Renal cortex interstitium (tissue), 11 donors: ENCODE data around the gene SELPLG. TPM values are rescaled to one million over a fixed set of nuclear protein-coding genes. Genes with fewer than 3 reads are reported as not detected.
"Not testable (repeated sequence)": the region's sequence is repeated elsewhere in the genome, so short reads cannot be mapped to it uniquely, and the experiment has no call there.

ENCODE experiments used
- DNase-seq, 11 donors: peaks; one replicate each; pipeline ENCODE4 v3.0.0-alpha.2; 2013; ENCODE audit warnings: low read depth in 9 of 11, low spot score in 4 of 11; ENCODE audit errors: extremely low read depth in 1 of 11
- polyA plus RNA-seq, 3 donors: library from polyadenylated mRNA; unstranded; fragments of 120-200 nt; gene quantifications; one replicate each; pipeline ENCODE4 v1.2.1, GENCODE V29; 2013; ENCODE audit not compliant: insufficient read length in 3 of 3

SELPLG gene
- polyA plus RNA-seq, 3 donors: 1.7 to 2.5 (median 2.3) TPM

DNA sequence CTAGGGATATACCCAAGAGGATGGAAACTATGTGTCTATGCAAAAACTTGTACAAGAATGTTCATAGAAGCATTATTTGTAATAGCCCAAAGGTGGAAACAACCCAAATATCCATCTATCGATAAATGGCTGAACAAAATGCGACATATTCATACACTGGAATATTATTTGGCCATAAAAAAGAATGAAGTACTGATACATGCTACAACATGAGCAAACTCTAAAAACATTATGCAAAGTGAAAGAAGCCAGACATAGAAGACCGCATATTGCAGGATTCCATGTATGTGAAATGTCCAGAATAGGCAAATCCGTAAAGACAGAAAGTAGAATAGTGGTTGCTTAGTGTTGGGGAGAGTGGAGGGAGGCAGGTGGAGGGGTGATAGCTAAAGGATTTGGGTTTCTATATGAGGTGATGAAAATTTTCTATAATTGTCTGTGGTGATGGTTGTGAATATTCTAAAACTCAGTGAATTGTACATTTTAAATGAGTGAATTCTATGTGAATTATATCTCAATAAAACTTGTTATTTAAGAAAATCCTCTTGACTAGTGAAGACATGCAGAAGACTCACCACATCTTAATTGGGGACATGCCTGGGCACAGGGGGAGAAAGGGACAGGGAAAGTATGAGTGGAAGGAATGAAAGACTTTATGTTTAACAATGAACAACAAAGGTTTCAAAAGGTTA lies 29.8 kb upstream of the SELPLG start:
- no peak for DNase-seq

DNA sequence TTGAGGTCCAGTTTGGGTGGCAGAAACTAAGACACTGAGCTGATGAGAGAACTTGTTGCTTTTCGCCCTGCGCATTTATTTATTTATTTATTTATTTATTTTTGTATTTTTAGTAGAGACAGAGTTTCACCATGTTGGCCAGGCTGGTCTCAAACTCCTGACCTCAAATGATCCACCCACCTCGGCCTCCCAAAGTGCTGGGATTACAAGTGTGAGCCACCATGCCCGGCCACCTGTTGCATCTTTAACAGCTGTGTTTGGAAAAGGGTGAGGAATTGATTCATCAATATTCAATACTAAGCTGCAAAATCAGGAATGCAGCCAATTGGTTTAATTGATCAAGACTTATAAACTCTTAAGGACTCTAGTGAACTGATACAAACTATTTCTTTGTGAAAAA lies 24.4 kb upstream of the SELPLG start:
- DNase-seq: not testable (repeated sequence)

DNA sequence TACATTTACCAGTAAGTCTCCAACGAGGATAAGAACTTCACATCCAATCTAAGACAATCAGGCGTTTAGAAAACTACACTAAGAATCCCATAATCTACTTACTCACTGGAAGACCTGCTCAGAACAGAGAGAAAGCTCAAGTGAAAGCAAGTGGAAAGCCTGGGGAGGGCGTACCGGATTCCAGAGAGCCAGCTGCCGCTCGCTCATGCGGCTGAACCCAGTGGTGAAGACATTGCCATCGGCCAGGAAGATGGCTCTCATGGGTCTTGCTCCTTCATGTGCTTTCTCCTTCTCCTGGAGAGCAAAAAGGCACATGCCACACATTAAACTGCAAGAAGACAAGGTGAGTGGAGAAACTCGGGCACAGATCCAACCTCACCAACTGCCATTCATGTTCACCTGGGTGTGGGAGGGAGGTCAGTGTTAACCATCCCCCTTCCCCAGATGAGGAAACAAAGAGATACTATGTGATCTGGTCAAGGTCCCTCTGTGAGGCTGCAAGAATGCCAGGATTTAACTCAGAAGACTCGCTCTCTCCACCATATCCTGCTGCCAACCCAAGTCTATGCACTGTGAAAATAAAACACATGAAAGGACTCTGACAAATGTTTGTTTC lies 23.5 kb upstream of the SELPLG start:
- no peak for DNase-seq

DNA sequence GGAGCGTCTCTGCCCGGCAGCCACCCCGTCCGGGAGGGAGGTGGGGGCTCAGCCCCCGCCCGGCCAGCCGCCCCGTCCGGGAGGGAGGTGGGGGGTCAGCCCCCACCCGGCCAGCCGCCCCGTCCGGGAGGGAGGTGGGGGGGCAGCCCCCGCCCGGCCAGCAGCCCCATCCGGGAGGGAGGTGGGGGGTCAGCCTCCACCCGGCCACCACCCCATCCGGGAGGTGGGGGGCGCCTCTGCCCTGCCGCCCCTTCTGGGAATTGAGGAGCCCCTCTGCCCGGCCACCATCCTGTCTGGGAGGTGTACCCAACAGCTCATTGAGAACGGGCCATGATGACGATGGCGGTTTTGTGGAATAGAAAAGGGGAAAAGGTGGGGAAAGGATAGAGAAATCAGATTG lies 22.6 kb upstream of the SELPLG start:
- not testable (repeated sequence) for DNase-seq

DNA sequence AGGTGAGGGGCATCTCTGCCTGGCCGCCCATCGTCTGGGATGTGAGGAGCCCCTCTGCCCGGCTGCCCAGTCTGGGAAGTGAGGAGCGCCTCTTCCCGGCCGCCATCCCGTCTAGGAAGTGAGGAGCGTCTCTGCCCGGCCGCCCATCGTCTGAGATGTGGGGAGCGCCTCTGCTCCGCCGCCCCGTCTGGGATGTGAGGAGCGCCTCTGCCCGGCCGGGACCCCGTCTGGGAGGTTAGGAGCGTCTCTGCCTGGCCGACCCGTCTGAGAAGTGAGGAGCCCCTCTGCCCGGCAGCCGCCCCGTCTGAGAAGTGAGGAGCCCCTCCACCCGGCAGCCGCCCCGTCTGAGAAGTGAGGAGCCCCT lies 22.1 kb upstream of the SELPLG start:
- DNase-seq: not testable (repeated sequence)

DNA sequence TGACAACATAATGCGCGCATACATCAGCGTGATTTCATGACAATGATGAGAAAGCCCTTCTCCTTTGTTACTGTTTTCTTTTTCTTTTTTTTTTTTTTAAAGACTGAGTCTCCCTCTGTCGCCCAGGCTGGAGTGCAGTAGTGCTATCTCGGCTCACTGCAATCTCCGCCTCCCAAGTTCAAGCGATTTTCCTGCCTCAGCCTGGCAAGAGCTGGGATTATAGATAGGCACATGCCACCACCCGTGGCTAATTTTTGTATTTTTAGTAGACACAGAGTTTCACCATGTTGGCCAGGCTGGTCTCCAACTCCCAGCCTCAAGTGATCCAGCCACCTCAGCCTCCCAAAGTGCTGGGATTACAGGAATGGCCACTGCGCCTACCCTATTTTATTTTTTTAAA lies 20.9 kb upstream of the SELPLG start:
- DNase-seq: not testable (repeated sequence)

DNA sequence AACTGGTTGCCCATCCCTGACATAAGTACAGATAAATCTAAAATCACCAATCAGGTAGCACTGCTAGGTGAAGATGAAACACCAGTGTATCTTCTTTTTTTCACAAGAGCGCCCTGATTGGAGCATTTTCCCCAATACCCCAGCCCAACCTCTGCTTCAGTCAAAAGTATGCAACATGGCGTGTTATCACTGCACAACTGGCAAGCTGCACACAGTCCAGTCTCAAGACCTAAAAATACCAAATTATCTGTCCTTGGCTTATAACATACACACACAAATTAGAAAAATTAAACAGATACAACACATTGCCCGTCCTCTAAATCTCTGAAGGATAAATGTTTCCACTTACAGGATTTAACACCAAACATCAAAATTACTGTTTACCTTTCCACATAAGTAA lies 20.2 kb upstream of the SELPLG start:
- DNase-seq: no peak

DNA sequence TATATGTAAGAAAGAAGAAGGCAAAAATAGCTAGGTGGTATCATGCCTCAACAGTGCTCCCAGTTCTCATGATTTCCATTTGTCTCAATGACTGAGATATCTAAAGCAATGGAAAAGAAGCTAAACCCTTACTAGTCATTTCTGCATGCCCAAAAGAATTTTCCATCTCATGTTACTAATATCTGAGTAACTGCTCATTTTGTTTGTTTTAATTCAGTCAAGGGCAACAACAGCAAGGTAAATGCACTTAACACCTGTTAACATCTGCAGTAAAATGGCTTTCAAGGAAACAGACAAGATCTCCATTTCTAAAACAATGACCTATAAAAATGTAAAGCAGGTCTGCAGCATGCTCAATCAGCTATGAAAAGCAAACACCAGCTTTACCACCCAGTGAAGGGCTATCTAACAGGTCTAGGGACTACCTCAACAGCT lies 19.4 kb upstream of the SELPLG start:
- no peak for DNase-seq

DNA sequence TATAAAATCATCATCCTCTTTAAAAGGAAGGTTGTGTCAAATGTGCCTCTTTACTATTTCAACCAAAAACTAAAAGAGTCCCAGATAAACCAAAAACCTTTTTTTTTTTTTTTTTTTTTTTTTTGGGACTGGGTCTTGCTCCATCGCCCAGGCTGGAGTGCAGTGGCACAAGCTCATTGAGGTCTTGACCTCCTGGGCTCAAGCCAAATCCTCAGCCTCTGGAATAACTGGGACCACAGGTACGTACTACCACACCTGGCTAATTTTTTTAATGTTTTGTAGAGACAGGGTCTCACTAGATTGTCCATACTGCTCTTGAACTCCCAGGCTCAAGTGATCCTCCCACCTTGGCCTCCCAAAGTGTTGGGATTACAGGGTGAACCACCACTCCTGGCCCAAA lies 16.4 kb upstream of the SELPLG start:
- DNase-seq: no peak

DNA sequence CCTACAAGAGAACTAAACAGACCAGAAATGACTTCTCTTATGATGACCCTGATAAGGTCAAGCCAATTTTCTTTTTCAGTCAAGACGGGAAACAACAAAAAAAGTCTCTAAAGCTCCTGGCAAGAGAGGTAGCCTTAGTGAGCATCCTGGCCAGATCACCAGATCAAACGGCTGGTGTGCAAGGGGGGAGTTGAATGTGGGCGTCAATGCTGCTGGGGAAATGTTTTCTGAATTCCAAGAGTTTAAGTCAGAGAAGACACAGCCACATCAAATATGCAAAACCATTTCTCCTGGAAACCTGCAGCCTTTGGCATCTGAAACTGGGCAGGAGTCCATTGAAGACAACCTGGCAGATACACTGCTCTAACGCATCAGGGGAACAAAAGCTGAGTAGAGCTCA lies 16.0 kb upstream of the SELPLG start:
- no peak for DNase-seq

DNA sequence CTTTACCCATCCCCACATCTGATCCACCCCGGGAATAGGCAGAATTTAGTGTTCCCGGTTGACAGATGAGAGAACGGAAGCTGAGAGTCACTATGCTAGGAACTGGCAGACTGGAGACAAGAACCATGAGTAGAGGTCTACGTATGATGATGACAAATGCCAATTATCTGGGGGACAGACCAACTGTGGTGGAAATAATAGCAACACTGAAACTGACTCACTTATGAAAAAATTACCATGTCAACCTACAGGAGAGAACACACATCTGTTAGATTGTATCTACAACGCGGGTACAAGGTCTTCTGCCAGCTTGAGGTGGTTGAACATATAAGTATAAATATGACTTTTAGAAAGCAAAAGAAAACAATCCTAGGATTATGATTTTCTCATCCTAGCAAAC lies 15.4 kb upstream of the SELPLG start:
- DNase-seq: no peak

DNA sequence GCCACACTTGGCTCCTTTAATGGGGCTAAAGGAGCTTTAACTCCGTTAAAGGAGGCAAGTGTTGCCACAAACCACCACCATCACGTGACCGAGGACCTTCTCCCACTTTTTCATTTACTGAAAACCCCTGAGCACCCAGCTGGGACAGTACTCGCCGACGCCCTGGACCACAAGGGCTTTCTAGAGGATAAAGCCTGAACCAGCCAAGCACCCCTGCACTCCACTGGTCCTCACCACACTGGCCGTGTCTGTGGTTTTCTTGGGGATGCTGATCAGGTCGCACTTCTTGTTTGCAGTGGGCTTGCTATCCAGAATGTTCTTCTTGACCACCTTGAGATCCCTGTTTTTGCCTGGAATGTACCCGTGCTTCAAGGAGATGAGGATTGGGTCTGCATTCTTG lies 14.7 kb upstream of the SELPLG start:
- no peak for DNase-seq

DNA sequence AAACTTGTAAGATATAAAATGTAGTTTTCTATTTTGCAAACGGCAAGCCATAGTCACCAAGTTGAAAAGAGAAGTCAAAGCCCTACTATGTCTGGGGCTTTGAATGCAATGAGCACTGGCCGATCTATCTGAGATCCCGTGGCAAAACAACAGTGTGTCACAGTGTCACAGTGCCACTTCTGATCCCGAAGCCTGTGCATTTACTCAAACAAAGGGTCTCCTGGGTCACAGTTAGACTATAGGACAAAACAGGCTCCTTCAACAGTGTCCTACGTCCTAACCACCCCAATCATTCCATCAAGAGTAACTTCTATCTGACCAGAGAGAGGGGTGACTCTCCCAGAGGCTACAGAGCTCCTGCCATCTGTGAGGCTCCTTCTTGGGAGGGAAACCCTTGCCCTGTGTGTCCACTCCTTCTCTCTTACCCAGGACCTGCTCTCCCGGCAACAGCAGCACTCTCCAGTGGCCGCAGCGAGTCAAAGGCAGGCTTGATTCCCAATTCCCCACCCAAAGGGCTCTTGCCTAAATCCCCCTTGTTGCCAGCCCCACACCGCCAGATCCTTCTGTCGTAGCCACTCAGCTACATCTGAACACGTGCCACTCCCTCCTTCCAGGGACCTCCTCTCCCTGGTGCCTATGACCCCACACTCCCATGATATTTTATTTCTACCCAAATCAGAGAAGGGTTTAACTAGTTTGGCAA lies 14.0 kb upstream of the SELPLG start:
- DNase-seq: no peak

DNA sequence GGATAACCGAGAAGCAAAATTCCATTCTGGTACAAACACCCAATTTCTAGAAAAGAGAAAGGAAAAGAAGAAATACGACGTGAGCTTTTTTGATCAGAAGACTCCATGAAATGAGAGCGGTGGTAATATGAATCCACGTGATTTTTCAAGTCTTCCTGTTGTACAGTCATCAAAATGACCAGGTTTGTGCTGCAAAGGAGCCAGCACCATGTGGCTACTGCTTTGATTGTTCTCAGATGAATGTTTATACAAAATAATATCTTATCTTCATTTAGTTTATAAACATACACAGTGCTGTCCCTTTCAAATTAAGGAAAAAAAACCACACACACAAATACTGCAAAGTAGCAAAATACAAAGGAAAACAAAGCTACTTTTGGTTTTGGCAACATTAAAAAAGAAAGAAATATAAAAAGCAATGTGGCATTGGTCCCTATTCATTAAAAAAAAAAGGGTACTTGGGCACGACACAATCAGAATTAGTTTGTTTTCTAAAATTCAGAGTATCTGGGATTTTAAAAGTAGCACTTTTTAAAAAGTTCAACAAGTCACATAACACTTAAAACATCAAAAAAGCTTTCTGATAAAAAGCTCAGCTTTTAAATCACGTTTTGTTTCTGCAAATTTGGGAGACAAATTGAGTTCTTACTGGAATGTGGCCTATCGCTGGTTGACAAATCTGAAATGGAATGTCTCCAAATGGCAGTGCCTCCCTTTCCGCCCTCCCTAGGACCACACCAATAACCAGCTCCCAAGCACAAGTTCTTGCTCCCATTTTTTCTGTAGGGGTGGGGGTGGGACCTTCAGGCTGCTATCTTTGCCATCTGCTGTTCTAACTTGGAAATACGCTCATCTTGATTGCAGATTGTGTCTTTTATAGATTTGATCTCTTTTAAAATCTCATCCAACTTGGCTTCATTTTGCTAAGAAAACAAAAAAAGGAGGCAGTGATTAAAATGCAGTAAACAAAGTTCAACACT lies 13.2 kb upstream of the SELPLG start:
- DNase-seq: no peak

DNA sequence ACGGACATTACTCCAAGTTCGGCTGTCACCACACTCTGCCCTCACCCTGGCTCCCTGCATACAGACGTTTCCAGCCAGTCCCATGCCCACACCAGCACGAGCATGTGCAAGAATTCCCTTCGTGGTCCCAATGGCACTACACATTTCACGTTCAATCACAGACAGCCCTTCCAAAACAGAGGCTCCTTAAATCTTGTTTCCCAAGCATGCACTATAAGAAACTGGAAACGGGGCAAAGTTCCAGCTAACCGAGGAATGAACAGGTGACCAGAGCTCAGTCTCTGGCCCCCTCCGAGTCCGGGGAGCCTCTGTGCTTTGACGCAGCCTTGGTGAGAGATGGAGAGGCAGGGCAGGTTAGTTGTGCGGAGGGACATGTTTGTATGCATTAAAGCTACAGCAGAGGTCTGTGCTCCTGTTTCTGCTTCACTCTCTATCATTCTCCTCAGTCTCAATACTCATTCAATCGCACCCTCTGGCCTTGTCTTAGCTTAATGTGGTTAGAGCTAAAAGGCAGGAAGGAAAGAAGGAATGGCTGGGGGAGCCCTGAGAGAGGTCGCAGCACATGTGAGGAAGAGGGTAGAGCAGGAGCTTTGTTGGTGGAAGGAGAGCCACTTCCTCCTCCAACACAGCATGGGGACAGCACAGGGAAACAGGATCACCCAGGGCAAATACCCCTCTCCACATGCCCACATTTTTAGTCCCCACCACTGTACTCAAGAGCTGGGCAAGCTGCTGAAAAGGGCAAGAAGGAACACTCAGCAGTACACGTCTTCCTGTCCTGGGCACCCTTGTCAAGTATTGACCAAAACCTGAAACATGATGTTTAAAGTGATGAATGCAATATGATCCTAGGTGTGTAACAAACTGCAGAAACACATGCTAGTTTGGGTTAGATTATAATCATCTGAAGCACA lies 12.2 kb upstream of the SELPLG start:
- DNase-seq: no peak

DNA sequence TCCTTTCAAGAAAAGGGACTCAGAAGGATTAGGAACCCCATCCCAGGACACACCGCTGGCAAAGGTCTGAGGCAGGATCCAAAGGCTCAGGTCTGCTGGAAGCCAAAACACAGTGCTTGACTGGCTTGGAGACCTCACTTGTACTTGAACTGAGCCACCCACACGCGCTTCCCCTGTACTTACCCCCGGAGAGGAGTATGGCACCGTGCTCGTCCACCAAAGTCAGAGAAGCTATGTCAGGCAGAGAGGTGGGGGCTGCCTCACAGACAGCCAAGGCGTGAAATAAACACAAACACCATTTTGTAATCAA lies 11.1 kb upstream of the SELPLG start:
- no peak for DNase-seq

DNA sequence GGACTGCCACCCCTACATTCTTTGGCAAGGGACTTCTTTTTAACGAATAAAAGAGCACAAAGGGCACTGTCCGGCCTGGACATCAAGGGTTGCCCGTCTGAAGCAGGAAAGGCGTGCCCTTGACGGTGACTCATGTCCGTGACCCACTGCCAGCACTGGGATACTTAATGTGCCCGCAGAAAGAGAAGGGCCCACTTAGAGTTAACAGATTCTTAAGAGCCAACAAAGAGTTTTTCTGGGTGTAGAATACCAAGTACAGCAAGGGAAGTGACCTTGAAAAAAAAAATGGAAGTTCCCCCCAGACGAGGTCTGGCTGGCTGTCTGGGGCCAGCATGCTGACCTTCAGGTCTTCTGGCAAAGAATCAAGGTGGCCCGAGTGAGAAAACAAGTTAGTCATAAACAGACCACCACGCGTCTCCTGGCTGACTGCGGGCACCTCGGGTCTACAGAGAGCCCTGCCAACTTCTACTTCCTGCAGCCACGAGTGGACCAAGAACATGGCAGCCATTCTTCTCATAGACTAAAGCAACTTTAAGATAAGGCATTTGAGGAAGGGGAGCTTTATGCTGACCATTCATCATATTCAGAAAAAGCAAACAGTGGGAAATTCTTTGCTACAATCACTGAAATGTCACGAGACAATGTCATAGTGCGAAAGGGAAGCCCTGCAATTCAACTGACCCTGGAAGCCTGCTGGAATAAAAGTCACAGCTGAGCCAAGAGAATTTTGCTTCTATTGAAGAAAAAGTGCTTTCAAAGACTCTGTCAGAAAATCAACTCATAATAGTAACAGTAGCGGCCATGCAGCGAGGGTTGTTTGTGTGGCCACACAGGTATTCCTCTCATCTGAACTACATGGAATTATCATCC lies 10.5 kb upstream of the SELPLG start:
- DNase-seq: no peak
